ENCODE measurements around the gene GRM7.

GRM7 gene

DNA sequence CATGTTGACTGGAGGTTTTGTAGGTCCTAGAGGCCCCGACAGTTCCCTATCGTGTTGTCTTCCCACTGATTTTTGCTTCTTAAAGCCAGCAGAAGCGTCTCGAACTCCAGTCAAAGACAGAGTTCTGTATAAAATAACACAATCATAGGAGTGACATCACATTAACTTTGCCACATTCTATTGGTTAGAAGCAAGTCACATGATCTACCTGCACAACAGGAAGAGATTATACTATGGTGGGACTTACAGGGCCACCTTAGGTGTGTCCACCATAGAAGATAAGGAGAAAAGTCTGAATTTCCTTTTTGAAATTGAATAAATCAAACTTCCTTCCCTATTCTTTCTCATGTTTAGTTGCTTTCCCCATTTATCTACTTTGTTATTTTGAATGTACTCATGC is 365.5 kb downstream of the GRM7 start:
- DNase-seq (ENCODE audit: low read depth in 2 of 3, low spot score in 1 of 3): no peak

GRCh38 chr3:7238565-7239295 is 377.8 kb downstream of the GRM7 start:
- no peak for DNase-seq (ENCODE audit: low read depth in 2 of 3, low spot score in 1 of 3)

DNA sequence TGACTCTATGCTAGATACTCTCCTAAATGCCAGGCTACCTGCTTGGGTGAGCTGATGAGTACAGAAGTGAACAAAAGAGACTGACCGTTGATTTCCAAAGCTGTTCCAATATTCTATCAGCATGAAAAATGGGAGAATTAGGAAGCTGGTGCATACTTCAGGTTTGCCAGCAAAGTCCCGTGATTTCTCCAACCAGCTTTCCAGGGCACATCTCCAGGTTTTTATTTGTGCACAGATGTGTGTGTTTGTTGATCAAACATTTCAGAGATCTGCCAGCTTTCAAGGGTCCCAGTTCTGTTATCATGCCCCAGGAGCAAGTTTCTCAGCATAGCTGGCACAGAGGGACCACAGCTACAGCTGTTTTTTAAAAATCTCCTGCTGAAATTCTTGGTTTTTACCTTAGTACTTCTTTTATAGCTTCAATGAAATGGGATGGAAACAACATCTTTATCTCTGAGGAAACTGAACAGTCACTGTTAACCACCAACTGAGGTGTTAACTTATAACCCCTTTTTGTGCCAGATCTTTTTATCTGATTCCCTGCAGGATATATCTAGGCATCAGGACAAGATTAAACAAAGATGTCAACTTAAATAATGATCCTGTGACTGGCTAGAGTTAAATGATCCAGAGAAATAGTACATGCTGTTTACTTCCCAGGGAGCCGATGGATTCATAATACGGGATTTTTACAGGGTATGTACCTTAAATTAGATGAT is 380.8 kb downstream of the GRM7 start:
- no peak for DNase-seq (ENCODE audit: low read depth in 2 of 3, low spot score in 1 of 3)

- no peak for DNase-seq (ENCODE audit: low read depth in 2 of 3, low spot score in 1 of 3)
Measured at GRCh38 chr3:7242303-7242635, 381.4 kb downstream of the GRM7 start.

DNA sequence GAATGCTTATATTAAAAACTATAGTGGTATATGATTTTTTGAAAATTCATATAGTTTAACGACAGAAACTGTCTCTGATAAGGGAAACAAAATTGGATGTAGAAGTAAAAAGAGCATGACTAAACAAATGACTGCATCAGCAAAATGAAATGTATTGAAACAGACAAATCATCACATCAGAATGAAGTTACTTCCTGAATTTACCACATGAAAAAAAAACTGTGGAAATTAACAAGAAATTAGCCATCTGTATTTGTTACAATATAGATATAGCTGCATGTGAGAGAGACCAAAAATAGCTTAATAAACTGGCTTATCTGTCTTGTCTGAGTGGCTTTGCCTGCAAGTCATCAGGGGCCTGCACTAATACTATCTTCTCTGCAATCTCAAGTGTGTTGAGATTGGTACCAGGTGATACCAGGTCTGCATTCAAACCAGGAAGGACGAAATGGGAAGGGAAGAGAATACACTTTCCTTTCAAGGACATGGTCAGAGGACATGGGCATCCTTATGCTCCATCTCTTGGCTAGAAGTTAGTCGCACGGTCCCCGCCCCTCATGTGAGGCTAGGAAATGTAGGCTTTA is 388.7 kb downstream of the GRM7 start:
- DNase-seq (ENCODE audit: low read depth in 2 of 3, low spot score in 1 of 3): no peak

- DNase-seq (ENCODE audit: low read depth in 2 of 3, low spot score in 1 of 3): no peak
Measured at GRCh38 chr3:7254251-7254650, 393.3 kb downstream of the GRM7 start.

DNA sequence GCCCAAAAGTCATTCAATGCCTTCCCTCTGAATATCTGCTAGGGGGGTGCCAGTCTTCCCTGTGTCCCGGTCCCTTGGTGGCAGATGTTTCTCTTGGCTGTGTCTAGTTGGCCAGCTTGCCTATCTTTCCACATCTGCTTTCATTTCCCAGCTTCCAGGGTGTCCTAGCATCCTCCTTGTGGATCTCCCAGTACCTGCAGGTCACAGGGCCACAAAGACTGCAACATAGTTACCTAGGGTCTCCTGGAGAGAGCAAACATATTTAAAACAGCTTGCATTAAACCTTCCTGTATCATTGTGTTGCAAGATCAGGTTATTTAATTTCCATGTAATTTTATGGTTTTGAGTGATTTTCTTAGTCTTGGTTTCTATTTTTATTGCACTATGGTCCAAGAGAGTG is 400.1 kb downstream of the GRM7 start:
- no peak for DNase-seq (ENCODE audit: low read depth in 2 of 3, low spot score in 1 of 3)

- DNase-seq (ENCODE audit: low read depth in 2 of 3, low spot score in 1 of 3): no peak
Measured at GRCh38 chr3:7263347-7264195, 402.7 kb downstream of the GRM7 start.

DNA sequence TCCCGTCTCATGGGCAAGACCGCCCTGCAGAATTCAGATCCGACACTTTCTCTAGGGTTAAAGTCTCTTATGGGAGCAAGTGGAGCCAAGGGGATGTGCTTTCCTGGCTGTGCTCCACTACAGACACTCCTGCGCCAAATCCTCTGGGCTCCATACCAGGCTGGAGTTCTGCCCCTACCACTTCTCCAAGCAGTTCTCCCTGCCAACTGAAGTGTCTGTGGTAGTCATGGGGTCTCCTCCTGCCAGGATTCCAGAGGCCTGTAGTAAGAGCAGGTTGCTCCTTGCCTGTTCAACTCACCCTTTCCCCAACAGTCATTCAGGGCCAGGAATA is 403.2 kb downstream of the GRM7 start:
- DNase-seq (ENCODE audit: low read depth in 2 of 3, low spot score in 1 of 3): no peak

DNA sequence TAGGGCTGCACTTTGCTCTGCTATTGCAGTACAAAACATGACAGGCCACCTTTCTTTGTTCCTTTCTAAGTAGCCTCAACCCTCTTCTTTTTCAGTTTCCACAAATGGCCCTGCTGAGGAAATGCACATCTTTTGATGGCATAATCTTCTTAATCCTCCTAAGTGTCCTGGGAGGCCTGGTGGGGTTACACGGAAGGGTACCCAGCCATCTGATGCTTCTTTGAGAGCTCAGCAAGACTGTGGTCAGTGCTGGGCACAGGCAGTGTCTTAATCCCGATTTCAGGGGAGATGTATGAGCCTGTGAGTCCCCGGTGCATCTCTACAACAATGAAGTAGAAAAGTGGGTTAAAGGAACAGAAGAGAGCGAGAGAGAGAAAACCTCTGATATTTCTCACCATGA is 404.8 kb downstream of the GRM7 start:
- DNase-seq (ENCODE audit: low read depth in 2 of 3, low spot score in 1 of 3): no peak

DNA sequence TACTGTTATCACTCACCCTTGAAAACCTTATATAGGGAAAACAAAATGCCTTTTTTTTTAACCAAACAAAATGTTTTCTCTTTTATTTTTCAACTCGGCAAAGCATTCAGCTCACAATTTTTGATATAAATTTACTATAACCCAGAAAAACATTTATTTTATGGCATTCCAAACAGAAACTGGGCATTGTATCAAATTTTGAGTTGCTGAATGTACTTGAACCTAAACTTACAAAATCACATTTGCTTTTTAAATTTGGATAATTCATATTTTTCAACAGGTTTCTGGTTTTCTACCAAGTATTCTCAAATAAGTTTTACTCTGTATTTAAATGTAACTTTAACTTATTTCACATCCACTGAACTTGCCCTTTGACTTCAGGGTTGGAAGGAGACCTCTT is 405.6 kb downstream of the GRM7 start:
- DNase-seq (ENCODE audit: low read depth in 2 of 3, low spot score in 1 of 3): no peak

- no peak for DNase-seq (ENCODE audit: low read depth in 2 of 3, low spot score in 1 of 3)
Measured at GRCh38 chr3:7270731-7271130, 409.8 kb downstream of the GRM7 start.

DNA sequence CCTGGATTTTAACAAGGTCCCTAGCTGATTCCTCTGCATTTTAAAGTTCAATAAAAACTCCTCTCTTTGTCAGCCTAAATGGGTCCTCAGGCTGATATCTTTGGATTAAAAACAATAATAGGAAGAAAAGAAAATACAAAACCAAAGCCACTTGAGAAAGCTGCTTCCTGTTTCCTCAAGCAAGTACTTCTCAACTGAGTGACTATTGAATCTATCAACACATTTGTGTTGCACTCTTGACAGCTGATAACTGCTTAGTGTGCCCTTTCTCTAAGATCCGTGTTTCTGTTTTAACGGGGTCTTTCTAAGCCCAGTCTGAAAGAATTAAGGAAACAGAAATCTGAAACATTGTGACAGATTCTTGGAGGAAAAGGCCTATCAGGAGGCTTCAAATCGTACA is 410.7 kb downstream of the GRM7 start:
- DNase-seq (ENCODE audit: low read depth in 2 of 3, low spot score in 1 of 3): no peak

DNA sequence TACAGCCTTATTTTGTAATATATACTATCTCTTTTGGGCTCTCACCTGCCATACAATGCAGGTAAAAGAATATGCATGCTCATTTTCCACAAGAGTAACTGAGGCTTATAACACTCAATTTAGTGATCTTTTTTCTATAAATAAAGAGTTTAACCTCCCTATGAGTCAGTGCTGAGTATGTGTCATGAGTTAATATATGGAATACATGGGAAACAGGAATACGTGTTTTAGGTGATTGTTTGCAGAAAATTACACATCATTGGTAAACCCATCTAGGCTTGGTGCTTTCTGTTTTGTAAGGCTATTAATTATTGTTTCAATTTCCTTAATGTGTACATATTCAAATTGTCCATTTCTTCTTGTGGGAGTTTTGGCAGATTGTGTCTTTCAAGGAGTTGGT is 411.3 kb downstream of the GRM7 start:
- DNase-seq (ENCODE audit: low read depth in 2 of 3, low spot score in 1 of 3): no peak

GRCh38 chr3:7275396-7275795 is 414.5 kb downstream of the GRM7 start:
- DNase-seq (ENCODE audit: low read depth in 2 of 3, low spot score in 1 of 3): no peak

GRCh38 chr3:7280318-7280717 is 419.4 kb downstream of the GRM7 start:
- DNase-seq (ENCODE audit: low read depth in 2 of 3, low spot score in 1 of 3): no peak

DNA sequence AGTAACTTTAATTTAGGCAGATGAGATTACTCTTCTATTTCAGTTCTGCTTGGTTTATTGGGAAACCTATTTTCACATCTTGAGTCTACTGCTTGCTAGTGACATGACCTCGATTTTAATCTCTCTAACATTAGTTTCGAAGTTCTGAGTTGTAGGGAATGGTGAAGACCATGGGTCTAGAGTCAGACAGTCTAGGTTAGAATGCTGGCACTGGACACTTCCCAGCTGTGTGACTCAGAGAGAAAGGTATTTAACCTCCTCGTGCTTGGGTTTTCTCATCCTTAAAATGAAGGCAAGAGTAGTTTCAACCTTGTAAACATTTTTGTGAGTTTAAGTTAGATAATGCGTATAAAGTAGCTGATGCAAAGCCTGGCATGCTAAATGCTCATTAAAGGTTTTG is 422.1 kb downstream of the GRM7 start:
- no peak for DNase-seq (ENCODE audit: low read depth in 2 of 3, low spot score in 1 of 3)

- no peak for DNase-seq (ENCODE audit: low read depth in 2 of 3, low spot score in 1 of 3)
Measured at GRCh38 chr3:7285505-7285904, 424.6 kb downstream of the GRM7 start.

- DNase-seq (ENCODE audit: low read depth in 2 of 3, low spot score in 1 of 3): no peak
Measured at GRCh38 chr3:7288133-7288532, 427.2 kb downstream of the GRM7 start.

GRCh38 chr3:7289121-7289520 is 428.2 kb downstream of the GRM7 start:
- no peak for DNase-seq (ENCODE audit: low read depth in 2 of 3, low spot score in 1 of 3)

DNA sequence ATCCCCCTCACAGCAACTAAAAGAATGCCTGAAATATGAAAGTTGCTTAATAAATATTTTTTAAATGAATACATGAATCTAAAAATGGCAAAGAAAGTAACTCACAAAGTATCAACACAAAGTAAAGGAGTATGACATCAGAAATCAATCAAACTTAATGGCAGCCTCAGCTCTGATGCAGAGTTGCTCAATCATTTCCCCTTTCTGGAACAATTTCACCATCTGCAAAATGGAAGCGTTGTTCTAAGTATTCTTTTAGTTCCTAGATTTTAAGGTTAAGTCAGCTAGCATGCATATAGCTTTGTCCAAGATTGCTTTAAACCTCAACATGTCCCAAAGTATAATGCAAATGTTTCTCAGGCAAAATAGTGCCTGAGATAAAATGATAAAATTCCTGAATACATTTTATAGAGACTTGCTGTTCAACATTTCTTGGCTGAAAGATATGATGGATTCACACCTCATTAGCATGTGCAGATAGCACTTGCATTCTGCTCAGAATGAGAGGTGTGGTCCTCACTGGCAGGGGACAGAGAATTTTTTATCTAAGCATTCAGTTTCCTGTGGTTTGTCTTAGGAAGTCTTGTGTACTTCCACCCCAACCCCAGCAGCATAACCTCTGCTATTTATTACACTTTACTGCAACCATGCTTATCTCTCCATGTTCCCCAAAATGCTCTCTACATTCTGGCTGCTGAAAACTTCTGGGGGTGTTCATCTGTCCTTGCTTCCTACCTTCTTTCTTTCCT is 429.3 kb downstream of the GRM7 start:
- no peak for DNase-seq (ENCODE audit: low read depth in 2 of 3, low spot score in 1 of 3)
